Left ventricle myocardium inferior (tissue), 1 donor: ENCODE measurements around the gene ARHGAP9. TPM values are rescaled to one million over a fixed set of nuclear protein-coding genes. Genes with fewer than 3 reads are reported as not detected.
A peak's percentile ranks its signal among the peaks of the same experiment; 100 is the strongest.

Source experiments
- DNase-seq: peaks from one replicate; pipeline ENCODE4 v3.0.0-alpha.2; 2020
- H3K27ac ChIP-seq: fragments of 200-600 bp; replicated peaks from 2 replicates; pipeline ENCODE4 v1.8.0; 2021
- H3K27me3 ChIP-seq: fragments of 200-600 bp; 2 replicates; pipeline ENCODE4 v1.8.0; 2021; ENCODE audit warnings: low read depth
- H3K36me3 ChIP-seq: fragments of 200-600 bp; 2 replicates; pipeline ENCODE4 v1.8.0; 2021
- H3K4me1 ChIP-seq: fragments of 200-600 bp; 2 replicates; pipeline ENCODE4 v1.8.0; 2021
- H3K4me3 ChIP-seq: fragments of 200-600 bp; 2 replicates; pipeline ENCODE4 v1.8.0; 2021; ENCODE audit warnings: mild to moderate bottlenecking, moderate library complexity
- H3K9me3 ChIP-seq: fragments of 200-600 bp; replicated peaks from 2 replicates; pipeline ENCODE4 v1.8.0; 2021
- CTCF ChIP-seq: fragments of 200-600 bp; IDR thresholded peaks from 2 replicates; pipeline ENCODE4 v1.8.0; 2021; ENCODE audit warnings: antibody characterized with exemption, mild to moderate bottlenecking, borderline replicate concordance
- intact Hi-C: fragments of 100-400 bp; cut with micrococcal nuclease; formaldehyde crosslinking; loops from one replicate; pipeline ENCODE4 v1.11.0; 2022
- total RNA-seq: library from RNA; stranded (reverse); fragmentation: NEBNext Ultra II Directional; extraction: Animal tissue kit (Norgen Biotek cat#: 25700); gene quantifications from one replicate; pipeline ENCODE4 v1.2.1, GENCODE V29; 2021
- donor health status: DM: no; HTN: yes; CAD: no; lungs with severe emphysema.

Gene ARHGAP9
- total RNA-seq, 1 donor from 2014 or later = 4.2 TPM

- Histone ChIP-seq H3K9me3 (no peaks in the 10 kb centered on the region), H3K27me3 (peaks cover 47% of the 10 kb centered on the region), H3K27ac (no peak overlapping the region), H3K4me3 (no peak overlapping the region), H3K4me1 (peaks cover 10% of the 10 kb centered on the region), H3K36me3 (no peaks in the 10 kb centered on the region)
- no peak for TF ChIP-seq CTCF
- intact Hi-C loops = no loop called here
- DNase-seq = no peak
Measured at GRCh38 chr12:57483466-57483865, 3.8 kb upstream of the ARHGAP9 start.

GRCh38 chr12:57481671-57482070 lies 2.0 kb upstream of the ARHGAP9 start:
- H3K4me1 ChIP-seq = no peaks in the 10 kb centered on the region
- H3K27ac ChIP-seq = no peak overlapping the region
- H3K36me3 ChIP-seq = no peaks in the 10 kb centered on the region
- TF ChIP-seq CTCF = no peak
- intact Hi-C loops = no loop called here
- H3K9me3 ChIP-seq = no peaks in the 10 kb centered on the region
- no peak for DNase-seq
- H3K4me3 ChIP-seq = no peak overlapping the region
- peaks cover 65% of the 10 kb centered on the region for H3K27me3 ChIP-seq

- peaks cover 20% of the 10 kb centered on the region for H3K4me1 ChIP-seq
- intact Hi-C loops = no loop called here
Measured at GRCh38 chr12:57479043-57479375, 657 bp downstream of the ARHGAP9 start.

GRCh38 chr12:57477710-57478681 lies 1.7 kb downstream of the ARHGAP9 start:
- intact Hi-C loops = no loop called here
- peaks cover 20% of the 10 kb centered on the region for H3K4me1 ChIP-seq
- H3K27me3 ChIP-seq = peaks cover 99% of the 10 kb centered on the region
- peak overlapping the region; percentile 41 for H3K27ac ChIP-seq
- H3K4me3 ChIP-seq = peak overlapping the region; percentile 64
- H3K36me3 ChIP-seq = no peaks in the 10 kb centered on the region
- no peak for TF ChIP-seq CTCF
- DNase-seq = no peak
- H3K9me3 ChIP-seq = no peaks in the 10 kb centered on the region

More at GRCh38 chr12:57479043-57479375, 657 bp downstream of the ARHGAP9 start:
- no peaks in the 10 kb centered on the region for H3K9me3 ChIP-seq
- DNase-seq = no peak
- no peaks in the 10 kb centered on the region for H3K36me3 ChIP-seq
- peaks cover 92% of the 10 kb centered on the region for H3K27me3 ChIP-seq
- no peak for TF ChIP-seq CTCF
- H3K27ac ChIP-seq = peak overlapping the region; percentile 41
- H3K4me3 ChIP-seq = no peak overlapping the region

- no peak for TF ChIP-seq CTCF
- Histone ChIP-seq H3K36me3 (no peaks in the 10 kb centered on the region), H3K4me1 (peaks cover 20% of the 10 kb centered on the region), H3K27me3 (peaks cover 99% of the 10 kb centered on the region), H3K27ac (peak overlapping the region; percentile 41), H3K9me3 (no peaks in the 10 kb centered on the region), H3K4me3 (peak overlapping the region; percentile 64)
- intact Hi-C loops = no loop called here
- DNase-seq = no peak
Measured at GRCh38 chr12:57476993-57477709, 2.5 kb downstream of the ARHGAP9 start.
